Ovary (tissue), 3 donors: ENCODE measurements around the gene PTEN.

Source experiments
- CTCF ChIP-seq, 3 donors: fragments of 450-650 bp in 2 of 3; fragments of 200-600 bp in 1 of 3; IDR thresholded peaks; one replicate each; pipeline versions ENCODE4 v1.5.1 to v1.8.0; 2016 to 2022; ENCODE audit warnings: antibody characterized with exemption in 3 of 3, mild to moderate bottlenecking in 1 of 3
- POLR2A ChIP-seq: fragments of 450-650 bp; IDR thresholded peaks from one replicate; pipeline ENCODE4 v1.6.1; 2017; ENCODE audit warnings: antibody characterized with exemption, mild to moderate bottlenecking, moderate library complexity
- donor health status: DM: no; HTN: no; CAD: no.

- TF ChIP-seq CTCF (IDR thresholded peaks at IDR 0.05): no peak
- TF ChIP-seq POLR2A: no peak
Measured at GRCh38 chr10:88017781-88018180, 154.4 kb downstream of the PTEN start.
